Stimulated activated CD4-positive, alpha-beta T cell treated with anti-CD3 and anti-CD28 coated beads, Interleukin-12 subunit alpha, Interleukin-12 subunit beta, amount 100 ng/mL, for 24 hours (primary cell): ENCODE results near the gene CANT1.
"Not testable (repeated sequence)": the region's sequence is repeated elsewhere in the genome, so short reads cannot be mapped to it uniquely, and the experiment has no call there.

Source experiments
- DNase-seq, 2 experiments: peaks; one replicate each; pipeline ENCODE4 v3.0.0-alpha.2; 2020; ENCODE audit warnings: low read depth in 2 of 2

The CANT1 gene

GRCh38 chr17:78977681-78977943 is 32.0 kb downstream of the CANT1 start:
- no peak for DNase-seq

- no peak for DNase-seq
Observed at GRCh38 chr17:78976907-78977680, 32.5 kb downstream of the CANT1 start.

- DNase-seq = no peak
Observed at GRCh38 chr17:78974635-78975591, 34.7 kb downstream of the CANT1 start.

- DNase-seq = no peak
Observed at GRCh38 chr17:78973792-78974520, 35.6 kb downstream of the CANT1 start.

GRCh38 chr17:78973196-78973595 is 36.4 kb downstream of the CANT1 start:
- no peak for DNase-seq

- no peak for DNase-seq
Observed at GRCh38 chr17:78972507-78973105, 37.0 kb downstream of the CANT1 start.

GRCh38 chr17:78971756-78972506 is 37.6 kb downstream of the CANT1 start:
- DNase-seq = no peak

- peak; percentile 54 to 78 for DNase-seq
Observed at GRCh38 chr17:78970834-78971755, 38.5 kb downstream of the CANT1 start.

GRCh38 chr17:78969865-78970264 is 39.7 kb downstream of the CANT1 start:
- no peak for DNase-seq

GRCh38 chr17:78967782-78968362 is 41.7 kb downstream of the CANT1 start:
- DNase-seq = no peak

GRCh38 chr17:78966910-78967600 is 42.5 kb downstream of the CANT1 start:
- no peak for DNase-seq

GRCh38 chr17:78966123-78966813 is 43.3 kb downstream of the CANT1 start:
- DNase-seq = no peak

- DNase-seq = no peak
Observed at GRCh38 chr17:78965491-78965924, 44.1 kb downstream of the CANT1 start.

- DNase-seq = no peak
Observed at GRCh38 chr17:78963378-78963777, 46.2 kb downstream of the CANT1 start.

- not testable (repeated sequence) for DNase-seq
Observed at GRCh38 chr17:78962984-78963348, 46.6 kb downstream of the CANT1 start.

GRCh38 chr17:78962345-78962983 is 47.1 kb downstream of the CANT1 start:
- no peak for DNase-seq

GRCh38 chr17:78961571-78961970 is 48.0 kb downstream of the CANT1 start:
- no peak for DNase-seq

GRCh38 chr17:78960928-78961327 is 48.6 kb downstream of the CANT1 start:
- DNase-seq = no peak
